Activated naive CD4-positive, alpha-beta T cell treated with Interleukin-2 at 50 U/mL for 16 hours (primary cell): ENCODE results near the gene THRAP3.
A peak's percentile ranks its signal among the peaks of the same experiment; 100 is the strongest.
"Not testable (repeated sequence)": the region's sequence is repeated elsewhere in the genome, so short reads cannot be mapped to it uniquely, and the experiment has no call there.

ENCODE experiments used
- DNase-seq: peaks from one replicate; pipeline ENCODE4 v3.0.0-alpha.2; 2020

The THRAP3 gene

GRCh38 chr1:36223996-36224536 is at the start of gene THRAP3:
Gene THRAP3 (plus strand): TSS chr1:36224443. CDS start chr1:36282564, 58,121 bp downstream.
- DNase-seq, result peak; percentile 100

- DNase-seq, result no peak
Measured at GRCh38 chr1:36174713-36175112, 49.5 kb upstream of the THRAP3 start.

DNA sequence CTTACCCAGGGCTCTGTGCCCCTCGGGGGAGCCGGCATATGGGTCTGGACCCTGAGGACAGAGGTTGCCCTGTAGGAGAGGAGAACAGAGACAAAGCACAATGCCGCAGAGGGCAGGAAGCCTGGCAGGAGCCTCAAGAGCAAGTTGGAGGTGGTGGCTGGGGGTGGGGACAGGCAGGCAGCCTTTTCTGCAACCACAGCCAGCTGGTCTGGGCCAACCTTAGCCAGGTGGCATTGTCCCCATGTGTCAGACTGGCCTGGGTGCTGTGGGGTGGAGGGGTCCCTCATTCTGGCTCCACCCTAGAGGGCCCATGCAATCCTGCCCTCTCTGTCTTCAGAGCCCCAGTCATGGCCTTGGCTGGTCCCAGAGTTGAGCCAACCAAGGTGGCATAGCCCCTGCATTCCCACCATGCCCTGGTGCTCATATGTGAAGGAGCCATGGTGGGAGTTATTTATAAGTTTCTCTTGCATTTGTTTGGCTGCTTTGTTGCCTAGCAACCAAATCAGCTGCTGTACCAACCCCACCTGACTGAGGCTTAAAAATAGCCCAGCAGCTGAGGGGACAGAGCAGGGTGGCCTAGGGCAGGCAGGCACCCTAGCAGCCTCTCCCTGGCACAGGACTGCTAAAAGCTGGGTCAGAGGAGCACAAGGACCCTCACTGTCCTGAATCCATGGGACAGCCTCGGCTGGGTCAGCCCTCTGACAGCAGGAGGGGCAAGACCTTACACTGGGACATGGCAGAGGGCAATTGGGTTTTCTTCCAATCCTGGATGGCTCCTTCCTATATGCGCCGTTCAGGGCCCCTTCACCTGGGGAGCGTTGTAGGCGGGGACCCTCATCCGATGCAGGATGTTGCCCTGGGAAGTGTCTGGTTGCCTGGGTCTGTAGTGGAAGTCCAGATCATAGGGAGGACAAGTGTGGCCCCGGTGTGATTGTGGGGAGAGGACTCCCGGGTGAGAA is 48.8 kb upstream of the THRAP3 start:
- no peak for DNase-seq

- no peak for DNase-seq
Measured at GRCh38 chr1:36176106-36176949, 47.9 kb upstream of the THRAP3 start.

GRCh38 chr1:36177589-36178431 is 46.4 kb upstream of the THRAP3 start:
- DNase-seq, result no peak

GRCh38 chr1:36178471-36179219 is 45.6 kb upstream of the THRAP3 start:
- DNase-seq, result no peak

- no peak for DNase-seq
Measured at GRCh38 chr1:36179220-36179600, 45.0 kb upstream of the THRAP3 start.

DNA sequence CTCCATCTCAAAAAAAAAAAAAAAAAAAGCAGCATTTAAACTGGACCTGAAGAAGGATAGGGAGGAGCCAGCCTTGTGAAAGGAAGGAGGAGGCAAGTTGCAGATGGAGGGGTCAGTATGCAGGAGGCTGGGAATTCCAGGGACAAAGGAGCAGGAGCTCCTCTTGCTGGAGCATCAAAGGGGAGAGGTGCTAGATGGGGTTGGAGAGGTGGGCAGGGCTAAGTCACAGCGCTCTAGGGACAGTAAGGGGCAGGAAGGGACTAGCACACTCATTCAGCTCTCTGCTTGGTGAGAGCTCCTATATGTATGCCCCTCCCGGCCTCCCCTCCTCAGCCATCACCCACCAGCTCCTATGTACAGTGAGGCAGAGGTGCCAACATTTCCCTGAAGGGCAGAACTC is 41.5 kb upstream of the THRAP3 start:
- no peak for DNase-seq

- no peak for DNase-seq
Measured at GRCh38 chr1:36183309-36183856, 40.9 kb upstream of the THRAP3 start.

DNA sequence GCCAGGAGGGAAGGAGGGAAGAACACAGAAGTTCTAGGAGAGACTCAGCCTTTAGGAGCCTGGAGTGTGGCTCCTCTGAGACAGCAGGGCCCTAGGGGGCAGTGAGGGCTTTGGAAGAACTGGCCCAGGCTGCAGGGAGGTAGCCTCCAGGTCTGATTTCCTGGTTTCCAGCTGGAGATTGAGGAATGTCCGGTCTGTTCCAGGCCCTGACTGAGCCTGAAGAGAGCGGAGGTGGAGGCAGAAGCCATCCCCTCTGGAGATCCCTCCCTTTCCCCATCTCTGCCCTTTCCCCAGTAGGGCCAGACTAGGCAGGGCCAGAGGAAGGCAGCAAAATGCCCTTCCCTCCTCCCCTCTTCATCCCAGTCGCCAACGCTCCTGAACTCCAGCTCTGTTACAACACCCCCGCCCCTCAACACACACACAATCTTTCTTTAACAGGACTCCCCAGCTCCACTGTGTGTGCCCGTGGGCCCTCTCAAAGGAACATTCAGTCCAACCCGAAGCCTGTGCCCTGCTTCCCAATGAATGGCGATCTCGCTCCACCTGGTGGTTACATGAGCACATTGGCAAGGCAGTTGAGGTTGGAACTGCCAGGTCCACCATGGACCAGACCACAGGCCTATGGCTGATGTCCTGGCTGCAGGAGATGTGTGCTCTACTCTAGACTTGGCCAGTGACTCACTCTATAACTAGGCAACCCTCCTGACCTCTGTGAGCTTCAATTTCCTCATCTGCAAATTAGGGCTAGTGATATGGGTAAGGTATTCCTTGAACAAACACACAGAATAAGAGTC is 36.2 kb upstream of the THRAP3 start:
- peak; percentile 80 for DNase-seq

- not testable (repeated sequence) for DNase-seq
Measured at GRCh38 chr1:36196805-36197204, 27.4 kb upstream of the THRAP3 start.

DNA sequence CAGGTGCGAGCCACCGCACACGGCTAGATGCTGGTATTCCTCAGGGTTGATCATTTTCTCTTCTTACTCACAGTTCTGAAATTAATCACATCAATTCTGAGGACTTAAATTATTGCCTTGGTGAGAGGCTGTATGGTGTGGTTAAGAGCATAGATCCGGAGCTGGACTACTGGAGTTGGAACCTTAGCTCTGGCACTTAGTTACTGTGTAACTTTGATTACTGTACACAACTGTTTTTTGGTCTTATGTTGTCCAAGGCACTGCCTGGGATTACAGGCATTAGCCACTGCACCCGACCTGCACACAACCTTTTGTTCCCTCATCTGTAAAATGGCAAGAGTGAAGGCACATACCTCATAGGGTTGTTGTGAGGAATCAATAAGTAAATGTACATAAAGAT is 25.6 kb upstream of the THRAP3 start:
- DNase-seq, result no peak

DNA sequence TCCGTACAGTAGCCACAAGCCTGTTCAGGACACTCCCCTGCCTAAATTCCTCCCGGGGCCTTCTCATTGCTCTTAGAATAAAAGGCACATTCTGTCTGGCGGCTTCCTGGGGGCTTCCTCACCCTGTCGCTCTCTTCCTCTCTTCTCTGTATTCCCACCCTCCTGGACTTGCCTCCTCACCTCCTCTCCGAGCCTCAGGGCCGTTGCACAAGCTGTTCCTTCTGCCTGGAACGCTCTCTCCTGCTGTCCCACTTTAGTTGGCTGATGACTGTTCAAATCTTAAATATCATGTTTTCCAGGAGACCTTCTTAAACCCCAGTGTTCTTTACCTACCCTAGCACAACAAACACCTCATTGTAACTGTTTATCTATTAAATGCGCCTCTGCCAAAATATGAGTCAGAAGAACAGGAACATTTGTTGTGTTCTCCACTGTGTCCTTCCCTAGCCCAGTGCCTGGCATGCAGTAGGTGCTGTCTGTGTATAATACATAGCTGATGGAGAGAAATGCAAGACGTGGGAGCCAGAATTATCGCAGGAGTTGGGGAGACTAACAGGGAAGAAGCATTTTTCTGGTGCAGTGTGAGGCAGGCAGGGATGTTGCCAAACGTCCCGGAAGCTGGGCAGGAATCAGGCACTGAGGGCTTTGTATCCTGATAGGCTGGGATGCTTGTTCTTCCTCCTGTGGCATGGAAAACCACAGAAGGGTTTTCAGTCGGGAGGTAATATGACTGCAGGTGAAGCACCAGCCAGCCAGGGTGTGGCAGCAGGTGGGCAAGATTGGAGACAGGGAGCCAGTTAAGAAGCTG is 24.1 kb upstream of the THRAP3 start:
- DNase-seq, result no peak

- no peak for DNase-seq
Measured at GRCh38 chr1:36203027-36203553, 21.2 kb upstream of the THRAP3 start.

DNA sequence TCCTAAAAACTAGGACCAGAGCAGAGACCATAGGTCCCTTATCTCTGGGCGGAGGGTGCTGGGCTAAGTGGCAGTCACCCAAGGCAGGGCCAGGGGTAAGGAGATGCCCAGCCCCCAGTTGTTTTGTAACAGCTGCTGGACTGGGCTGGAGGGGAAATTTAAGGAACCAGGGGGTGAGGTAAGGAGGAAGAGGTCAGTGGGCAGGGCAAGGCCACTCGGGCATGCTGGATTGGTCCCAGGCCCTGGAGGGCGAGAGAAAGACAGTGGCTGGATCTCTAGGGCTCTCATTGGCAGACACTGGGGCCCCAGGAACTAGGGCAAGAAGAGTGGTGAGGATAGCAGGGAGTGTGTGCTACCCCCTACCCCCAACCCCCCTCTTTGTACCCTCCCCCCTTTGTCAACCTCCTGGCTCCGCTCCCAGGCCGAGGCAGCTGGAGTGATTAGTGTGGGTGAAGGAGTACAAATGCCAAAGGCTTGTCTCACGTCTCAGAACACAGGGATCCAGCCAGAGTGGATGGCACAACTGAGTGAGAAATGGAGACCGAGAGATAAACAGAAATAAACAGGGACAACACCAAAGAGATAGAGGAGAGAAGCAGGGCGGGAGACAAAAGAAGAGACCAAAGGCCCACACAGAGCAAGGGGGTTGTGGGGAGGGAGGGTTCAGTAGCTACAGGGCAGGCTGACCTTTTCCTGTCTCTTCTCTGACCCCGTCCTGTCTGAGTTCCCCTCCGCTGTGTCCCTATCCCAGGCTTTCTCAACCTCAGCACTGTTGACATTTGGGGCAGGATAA is 20.5 kb upstream of the THRAP3 start:
- no peak for DNase-seq

DNA sequence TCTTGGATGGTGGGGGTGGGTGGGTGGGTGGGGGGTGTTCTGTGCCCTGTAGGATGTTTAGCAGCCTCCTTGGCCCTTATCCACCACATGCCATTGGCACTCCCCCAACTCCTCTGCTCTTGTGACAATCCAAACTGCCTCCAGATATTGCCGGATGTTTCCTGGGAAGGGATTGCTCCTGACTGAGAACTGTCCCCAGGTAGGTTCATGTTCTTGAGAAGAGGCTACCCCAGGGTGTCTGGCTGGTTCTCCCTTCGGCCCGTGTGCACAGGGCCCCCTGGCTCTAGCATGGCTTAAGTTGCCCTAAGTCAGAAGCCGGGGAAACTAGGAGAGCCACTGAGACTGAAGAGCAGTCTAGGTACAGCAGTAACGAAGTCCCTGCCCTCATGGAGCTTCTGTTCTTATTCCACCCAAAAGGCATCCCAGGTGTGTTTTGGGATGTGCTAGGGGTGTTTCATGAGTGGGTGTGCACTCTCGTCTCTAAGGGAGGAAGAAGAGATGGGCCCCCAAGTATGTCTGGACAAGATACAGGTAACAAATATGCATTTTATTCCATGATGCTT is 19.8 kb upstream of the THRAP3 start:
- no peak for DNase-seq

DNA sequence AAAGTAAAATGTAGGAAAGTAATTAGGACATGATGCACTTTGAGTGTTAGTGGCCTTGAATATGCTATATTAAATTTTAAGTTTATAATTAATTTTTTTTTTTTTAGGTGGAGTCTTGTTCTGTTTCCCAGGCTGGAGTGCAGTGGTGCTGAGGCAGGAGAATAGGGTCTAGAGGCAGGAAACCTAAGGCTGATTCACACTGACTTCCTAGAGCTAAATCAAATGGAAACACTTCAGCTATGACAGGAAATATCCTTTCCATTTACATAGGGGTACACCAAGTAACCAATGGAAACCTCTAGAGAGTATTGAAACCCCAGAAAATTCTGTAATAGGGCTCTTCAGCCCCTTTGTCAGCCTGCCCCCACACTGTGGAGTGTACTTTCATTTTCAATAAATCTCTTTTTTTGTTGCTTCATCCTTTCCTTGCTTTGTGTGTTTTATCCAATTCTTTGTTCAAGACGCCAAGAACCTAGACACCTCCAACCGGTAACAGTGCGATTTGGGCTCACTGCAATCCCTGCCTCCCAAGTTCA is 17.9 kb upstream of the THRAP3 start:
- DNase-seq, result no peak

DNA sequence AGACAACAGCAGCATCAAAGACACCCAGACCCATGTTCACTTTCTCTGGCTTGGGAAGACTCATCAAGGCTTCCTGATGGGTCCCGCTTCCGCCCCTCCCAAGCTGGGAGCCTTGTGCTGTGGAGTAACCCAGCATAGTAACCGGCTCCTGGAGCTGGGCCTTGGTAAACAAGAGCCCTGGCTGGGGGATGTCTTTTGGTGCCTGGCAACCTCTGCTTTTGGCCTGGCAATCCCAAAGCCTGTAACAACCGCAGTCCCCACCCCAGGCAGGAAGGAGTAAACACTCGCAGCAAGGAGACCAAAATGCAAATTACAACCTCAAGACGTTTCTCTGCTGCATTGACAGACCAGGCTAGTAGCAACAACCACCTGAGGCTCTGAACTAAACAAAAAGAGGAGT is 16.9 kb upstream of the THRAP3 start:
- DNase-seq, result no peak
